Pancreas (tissue), 10 donors: ENCODE results near the gene HNMT. TPM values are rescaled to one million over a fixed set of nuclear protein-coding genes. Genes with fewer than 3 reads are reported as not detected.

Source experiments
- ATAC-seq, 4 donors: fragments of 200-7000 bp; cut with Tn5 transposase; one replicate each; pipeline versions ENCODE4 v1.8.0 to v1.9.1; 2020; ENCODE audit warnings: mild to moderate bottlenecking in 4 of 4, moderate library complexity in 4 of 4
- DNase-seq, 6 donors: peaks; one replicate each; pipeline ENCODE4 v3.0.0-alpha.2; 2020
- FAIRE-seq: peaks from 2 replicates; lab custom pipeline; 2012; peaks lifted over from hg19 to GRCh38; lab: Jason Lieb, UNC
- H3K27ac ChIP-seq, 4 donors: fragments of 200-600 bp; sonication (generic); 1 replicate in 3 of 4; 2 replicates in 1 of 4; pipeline versions ENCODE4 v1.5.0 to v1.8.0; 2020
- H3K27me3 ChIP-seq, 4 donors: fragments of 200-600 bp; one replicate each; pipeline ENCODE4 v1.8.0; 2021
- H3K36me3 ChIP-seq, 3 donors: fragments of 200-600 bp; sonication (generic) in 1 of 3; one replicate each; pipeline versions ENCODE4 v1.5.0 to v1.8.0; 2020 to 2021
- H3K4me1 ChIP-seq, 3 donors: fragments of 200-600 bp; one replicate each; pipeline ENCODE4 v1.8.0; 2021
- H3K4me3 ChIP-seq, 4 donors: fragments of 200-600 bp; sonication (generic) in 2 of 4; one replicate each; pipeline versions ENCODE4 v1.5.0 to v1.8.0; 2020 to 2021
- H3K9me3 ChIP-seq, 4 donors: fragments of 200-600 bp; one replicate each; pipeline ENCODE4 v1.8.0; 2021
- WGBS, 2 donors: extraction: QIAGEN DNeasy Blood & Tissue Kit; methylation state at CpG; one replicate each; pipeline ENCODE4 v1.1.7; 2013; 5-methylcytosine and 5-hydroxymethylcytosine counted together
- intact Hi-C, 3 donors: fragments of 100-400 bp; cut with DNase I; formaldehyde crosslinking; loops; one replicate each; pipeline versions ENCODE4 v1.11.1 to v1.14.2; 2022
- polyA plus RNA-seq, 2 donors: library from polyadenylated mRNA; stranded (reverse); fragments of 200-250 nt; gene quantifications; one replicate each; pipeline ENCODE4 v1.2.3, GENCODE V29; 2013
- total RNA-seq, 6 donors: library from RNA; stranded (reverse); fragmentation: NEBNext Ultra II Directional in 4 of 6; extraction: Animal tissue kit (Norgen Biotek cat#: 25700) in 4 of 6; gene quantifications; one replicate each; pipeline versions ENCODE4 v1.2.1 to v1.2.4, GENCODE V29; 2021 to 2023
- TF ChIP-seq, protein P1 (sequence below), 4 donors: fragments of 200-600 bp; sonication (generic) in 3 of 4; IDR thresholded peaks; one replicate each; pipeline versions ENCODE4 v1.5.0 to v1.8.0; 2021; ENCODE audit warnings: antibody characterized with exemption in 4 of 4
- donor health status: healthy with polysubstance abuse.
- donor health status: DM: no; HTN: no; CAD: no; lungs with moderate emphysema.
- donor health status: DM: no; HTN: no; CAD: no.
- donor health status: control.
- donor health status: control.
- donor health status: Bipolar disorder and iron deficiency.
- donor health status: DM: yes; HTN: yes; CAD: no.
- donor health status: DM: no; HTN: no; CAD: no.
- donor health status: DM: no; HTN: no; CAD: no.
- donor health status: DM: yes; HTN: yes; CAD: no.

The HNMT gene
- total and polyA plus RNA-seq, 8 donors, result 14.8 to 44.6 (median 25.1) TPM

DNA sequence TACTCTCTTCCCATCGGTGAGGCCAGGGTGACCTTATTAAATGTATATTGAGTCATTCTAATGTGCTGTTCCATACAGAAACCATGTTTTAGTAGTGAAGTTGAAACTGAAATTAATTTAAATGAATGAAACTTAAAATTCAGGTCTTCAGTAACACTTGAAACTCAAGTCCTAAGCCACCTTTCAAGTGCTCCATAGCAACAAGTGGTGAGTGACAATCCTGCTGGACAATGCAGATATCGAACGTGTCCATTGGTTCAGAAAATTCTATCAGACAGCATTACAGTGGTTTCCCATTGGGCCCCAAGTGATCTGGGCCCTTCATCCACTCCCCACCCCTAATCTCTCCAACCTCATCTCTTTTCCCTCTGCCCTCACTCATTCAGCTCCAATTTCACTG lies 48.7 kb downstream of the HNMT start:
- TF ChIP-seq, protein P1, sequence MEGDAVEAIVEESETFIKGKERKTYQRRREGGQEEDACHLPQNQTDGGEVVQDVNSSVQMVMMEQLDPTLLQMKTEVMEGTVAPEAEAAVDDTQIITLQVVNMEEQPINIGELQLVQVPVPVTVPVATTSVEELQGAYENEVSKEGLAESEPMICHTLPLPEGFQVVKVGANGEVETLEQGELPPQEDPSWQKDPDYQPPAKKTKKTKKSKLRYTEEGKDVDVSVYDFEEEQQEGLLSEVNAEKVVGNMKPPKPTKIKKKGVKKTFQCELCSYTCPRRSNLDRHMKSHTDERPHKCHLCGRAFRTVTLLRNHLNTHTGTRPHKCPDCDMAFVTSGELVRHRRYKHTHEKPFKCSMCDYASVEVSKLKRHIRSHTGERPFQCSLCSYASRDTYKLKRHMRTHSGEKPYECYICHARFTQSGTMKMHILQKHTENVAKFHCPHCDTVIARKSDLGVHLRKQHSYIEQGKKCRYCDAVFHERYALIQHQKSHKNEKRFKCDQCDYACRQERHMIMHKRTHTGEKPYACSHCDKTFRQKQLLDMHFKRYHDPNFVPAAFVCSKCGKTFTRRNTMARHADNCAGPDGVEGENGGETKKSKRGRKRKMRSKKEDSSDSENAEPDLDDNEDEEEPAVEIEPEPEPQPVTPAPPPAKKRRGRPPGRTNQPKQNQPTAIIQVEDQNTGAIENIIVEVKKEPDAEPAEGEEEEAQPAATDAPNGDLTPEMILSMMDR (IDR thresholded peaks at IDR 0.05), result no peak
- H3K4me3 ChIP-seq, result no peak overlapping the region
- H3K4me1 ChIP-seq, result no peaks in the 10 kb centered on the region
- intact Hi-C loops, result no loop called here
- WGBS, 2 donors, result 97% methylated on average over 3 of the region's 3 CpGs
- ATAC-seq (no peak), FAIRE-seq (no peak), DNase-seq (no peak)
- no peaks in the 10 kb centered on the region for H3K27me3 ChIP-seq
- no peaks in the 10 kb centered on the region for H3K9me3 ChIP-seq
- no peak overlapping the region for H3K27ac ChIP-seq
- peaks cover 0 to 5% (median 0%) of the 10 kb centered on the region in 3 donors for H3K36me3 ChIP-seq

DNA sequence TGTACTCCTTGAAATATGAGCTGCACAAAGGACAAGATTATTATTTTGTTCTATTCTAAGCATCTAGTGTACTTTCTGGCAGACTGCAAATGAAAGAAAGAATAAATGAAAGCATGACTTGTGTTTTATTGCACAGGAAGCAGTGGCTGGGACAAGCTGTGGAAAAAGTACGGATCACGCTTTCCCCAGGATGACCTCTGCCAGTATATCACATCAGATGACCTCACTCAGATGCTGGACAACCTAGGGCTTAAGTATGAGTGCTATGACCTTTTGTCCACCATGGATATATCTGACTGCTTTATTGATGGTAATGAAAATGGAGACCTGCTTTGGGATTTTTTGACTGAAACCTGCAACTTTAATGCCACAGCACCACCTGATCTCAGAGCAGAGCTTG lies 49.4 kb downstream of the HNMT start:
- H3K27ac ChIP-seq, result no peak overlapping the region
- TF ChIP-seq, protein P1 (IDR thresholded peaks at IDR 0.05), result no peak
- intact Hi-C loops, result no loop called here
- no peaks in the 10 kb centered on the region for H3K9me3 ChIP-seq
- peaks cover 0 to 5% (median 0%) of the 10 kb centered on the region in 3 donors for H3K36me3 ChIP-seq
- no peaks in the 10 kb centered on the region for H3K4me1 ChIP-seq
- ATAC-seq (no peak), FAIRE-seq (no peak), DNase-seq (no peak)
- H3K27me3 ChIP-seq, result no peaks in the 10 kb centered on the region
- H3K4me3 ChIP-seq, result no peak overlapping the region
- 92% methylated on average over 2 of the region's 2 CpGs for WGBS, 2 donors

DNA sequence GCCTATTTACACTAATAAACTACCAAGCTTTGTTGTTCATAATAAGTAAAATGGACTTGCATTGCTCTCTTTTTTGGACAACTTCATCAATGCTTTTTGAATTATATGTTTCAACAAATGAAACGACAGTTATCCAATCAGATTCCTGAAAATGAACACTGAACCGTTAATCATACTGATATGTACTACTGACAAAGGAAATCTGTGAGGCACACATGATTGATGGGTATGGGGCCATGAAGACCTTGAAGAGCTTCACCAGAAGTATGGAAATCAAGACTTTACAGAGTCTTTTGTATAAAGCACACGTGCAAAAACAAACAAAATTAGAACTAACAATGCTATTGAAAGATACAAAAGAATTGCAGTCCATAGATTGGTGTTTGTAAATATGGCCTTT lies 51.2 kb downstream of the HNMT start:
- WGBS, 2 donors, result 65 to 80% methylated on average over 3 of the region's 3 CpGs
- Histone ChIP-seq H3K27me3 (no peaks in the 10 kb centered on the region), H3K4me1 (no peaks in the 10 kb centered on the region), H3K9me3 (no peaks in the 10 kb centered on the region), H3K4me3 (no peak overlapping the region), H3K36me3 (peaks cover 0 to 5% (median 0%) of the 10 kb centered on the region in 3 donors), H3K27ac (no peak overlapping the region)
- FAIRE-seq (no peak), ATAC-seq (no peak), DNase-seq (no peak)
- intact Hi-C loops, result no loop called here
- TF ChIP-seq, protein P1 (IDR thresholded peaks at IDR 0.05), result no peak

DNA sequence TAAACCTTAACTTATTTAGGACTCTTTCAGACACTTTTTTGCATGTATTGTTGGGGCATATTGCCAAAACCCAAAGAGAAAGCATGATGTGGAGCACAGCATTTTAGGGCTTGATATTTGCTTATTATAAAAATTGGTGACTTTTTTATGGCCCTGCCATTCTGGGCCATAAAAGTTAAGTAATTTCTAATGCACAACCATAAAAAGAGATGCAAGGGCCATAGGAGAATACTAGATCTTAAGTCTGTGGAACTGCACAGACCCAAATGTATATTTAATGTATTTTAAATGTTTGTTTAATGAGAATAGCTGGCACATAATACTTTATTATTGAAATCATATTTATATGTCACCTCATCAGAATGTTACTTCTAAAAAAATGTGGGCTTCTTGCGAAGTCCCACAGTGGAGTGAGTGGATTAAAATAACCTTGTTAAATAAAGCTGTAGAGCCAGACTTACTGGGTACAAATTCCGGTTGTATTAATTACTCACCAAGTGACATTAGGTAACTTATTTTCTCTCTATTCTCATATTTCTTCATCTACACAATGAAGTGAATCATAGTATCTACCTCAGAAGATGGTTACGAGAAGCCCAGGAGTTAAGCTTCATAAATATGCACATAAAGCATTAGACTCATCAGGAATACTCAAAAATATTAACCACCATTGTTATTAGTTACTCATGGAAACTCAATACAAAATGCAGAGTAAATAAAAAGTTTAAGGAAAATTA lies 52.2 kb downstream of the HNMT start:
- TF ChIP-seq, protein P1 (IDR thresholded peaks at IDR 0.05), result no peak
- no peak overlapping the region for H3K27ac ChIP-seq
- H3K9me3 ChIP-seq, result no peaks in the 10 kb centered on the region
- 80 to 82% methylated on average over 3 of the region's 3 CpGs for WGBS, 2 donors
- intact Hi-C loops, result no loop called here
- no peaks in the 10 kb centered on the region for H3K27me3 ChIP-seq
- FAIRE-seq (no peak), ATAC-seq (no peak), DNase-seq (no peak)
- H3K36me3 ChIP-seq, result peaks cover 0 to 5% (median 0%) of the 10 kb centered on the region in 3 donors
- no peaks in the 10 kb centered on the region for H3K4me1 ChIP-seq
- no peak overlapping the region for H3K4me3 ChIP-seq

DNA sequence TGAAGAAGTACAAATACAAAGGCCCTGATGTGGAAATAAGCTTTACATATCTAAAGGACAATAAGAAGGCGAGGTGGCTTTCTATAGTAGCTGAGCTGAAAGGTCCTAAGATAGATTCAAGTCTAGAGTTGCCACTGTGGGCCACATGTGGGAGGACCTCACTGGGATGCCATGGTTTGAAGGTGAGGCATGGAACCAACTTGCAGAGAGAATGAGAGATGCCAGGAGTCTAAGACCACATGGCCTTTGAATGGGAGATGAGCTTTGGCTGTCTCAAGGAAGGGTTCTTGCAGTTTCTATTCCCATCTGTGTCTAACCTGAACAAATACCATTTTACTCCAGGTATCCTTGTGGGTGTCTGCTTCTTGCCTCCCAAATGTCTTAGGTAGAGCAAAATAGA lies 53.6 kb downstream of the HNMT start:
- Histone ChIP-seq H3K27me3 (no peaks in the 10 kb centered on the region), H3K4me1 (no peaks in the 10 kb centered on the region), H3K9me3 (no peaks in the 10 kb centered on the region), H3K4me3 (no peak overlapping the region), H3K36me3 (peaks cover 0 to 5% (median 0%) of the 10 kb centered on the region in 3 donors), H3K27ac (no peak overlapping the region)
- intact Hi-C loops, result no loop called here
- FAIRE-seq (no peak), DNase-seq (no peak), ATAC-seq (no peak)
- TF ChIP-seq, protein P1 (IDR thresholded peaks at IDR 0.05), result no peak
- WGBS, 2 donors, result 88 to 96% methylated on average over 1 of the region's 1 CpG
